GM19193 (cell line): ENCODE measurements around the gene ASPDH.

Experiments used
- POLR2A ChIP-seq: IDR thresholded peaks from 4 replicates; pipeline ENCODE4 v1.6.1; 2011; ENCODE audit not compliant: insufficient read depth, insufficient read length; ENCODE audit errors: extremely low read depth

The ASPDH gene

DNA sequence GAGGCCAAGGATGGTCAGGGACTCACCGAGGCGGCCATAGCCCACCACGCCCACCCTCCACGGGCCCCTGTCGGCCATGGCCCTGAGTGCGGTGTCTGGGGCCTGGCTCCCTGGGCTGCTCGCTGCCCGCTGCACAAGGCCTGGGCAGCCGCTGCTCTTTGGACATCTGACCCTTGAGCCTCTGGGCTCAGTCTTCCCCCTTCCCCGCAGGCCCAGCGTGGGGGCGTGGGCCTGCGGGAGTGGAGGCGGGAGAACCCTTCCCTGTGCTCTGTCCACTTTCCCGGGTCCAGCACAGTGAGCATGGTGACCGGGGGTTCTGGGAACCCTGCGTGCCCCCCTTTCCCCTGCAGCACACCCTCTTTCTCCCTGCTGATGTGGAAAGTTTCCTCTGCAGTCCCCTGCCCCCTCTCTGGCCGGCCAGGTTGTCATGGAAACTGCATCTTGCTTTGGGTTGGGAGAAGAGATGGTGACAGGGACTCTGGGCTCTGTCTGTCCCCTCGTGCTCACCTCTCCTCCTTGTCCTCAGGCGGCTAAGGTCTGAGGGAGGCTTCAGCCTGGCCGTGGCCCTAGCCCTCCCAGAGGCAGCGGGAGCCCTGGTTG, at the start of gene ASPDH:
Gene ASPDH, minus strand, starts transcription at position 168 of the 600 bp plus-strand sequence. Its CDS starts 90 bp downstream, at position 78.
- no peak for TF ChIP-seq POLR2A

DNA sequence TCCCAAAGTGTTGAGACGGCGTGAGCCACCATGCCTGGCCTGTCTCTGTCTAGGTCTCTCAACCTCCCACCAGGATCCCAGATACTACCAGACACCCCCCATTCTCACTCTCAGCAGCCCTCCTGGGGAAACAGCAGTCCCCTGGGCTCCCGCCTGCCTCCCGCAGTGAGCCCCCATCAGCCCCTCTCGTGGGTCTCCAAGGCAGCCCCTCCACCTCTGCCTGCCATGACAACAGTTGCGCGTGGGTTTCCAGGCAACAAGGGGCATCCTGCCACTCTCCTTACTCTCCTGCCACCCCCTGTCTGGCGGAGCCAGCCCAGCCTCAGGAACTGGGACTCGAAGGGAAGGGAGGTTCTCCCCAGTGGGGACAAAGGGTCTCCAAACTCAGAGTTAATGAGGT, 49.3 kb upstream of the ASPDH start:
- no peak for TF ChIP-seq POLR2A

DNA sequence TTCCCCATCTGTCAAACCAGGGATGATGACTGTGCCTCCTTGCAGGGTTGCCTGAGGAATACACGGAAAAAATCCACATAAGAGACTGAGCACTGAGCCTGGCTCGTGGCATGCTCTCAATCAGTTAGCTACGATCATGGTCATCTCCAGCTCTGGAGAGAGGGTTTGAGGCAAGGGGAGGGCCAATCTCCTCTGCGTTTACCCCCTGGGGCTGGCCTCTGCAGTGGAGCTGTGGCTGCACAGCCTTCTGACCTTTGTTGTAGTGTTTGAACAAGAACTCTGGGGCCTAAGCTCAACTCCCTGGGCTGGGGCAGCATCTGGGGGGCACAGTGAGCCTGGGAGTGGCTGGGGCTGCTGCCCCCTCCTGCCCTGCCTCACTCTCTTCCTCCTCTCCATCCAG, 48.6 kb upstream of the ASPDH start:
- TF ChIP-seq POLR2A, result no peak

DNA sequence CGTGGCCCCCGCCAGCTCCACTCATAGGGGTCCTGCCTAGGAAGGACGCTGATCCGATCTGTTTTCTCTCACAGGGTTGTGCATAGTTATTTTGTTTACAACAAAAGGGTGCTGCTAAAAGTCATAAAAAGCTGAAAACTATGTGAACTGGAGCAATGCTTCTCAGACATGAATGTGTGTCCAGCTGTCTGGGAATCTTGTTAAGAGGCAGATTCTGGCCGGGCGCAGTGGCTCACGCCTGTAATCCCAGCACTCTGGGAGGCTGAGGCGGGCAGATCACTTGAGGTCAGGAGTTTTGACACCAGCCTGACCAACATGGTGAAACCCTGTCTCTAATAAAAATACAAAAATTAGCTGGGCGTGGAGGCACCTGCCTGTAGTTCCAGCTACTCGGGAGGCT, 45.9 kb upstream of the ASPDH start:
- TF ChIP-seq POLR2A, result no peak

DNA sequence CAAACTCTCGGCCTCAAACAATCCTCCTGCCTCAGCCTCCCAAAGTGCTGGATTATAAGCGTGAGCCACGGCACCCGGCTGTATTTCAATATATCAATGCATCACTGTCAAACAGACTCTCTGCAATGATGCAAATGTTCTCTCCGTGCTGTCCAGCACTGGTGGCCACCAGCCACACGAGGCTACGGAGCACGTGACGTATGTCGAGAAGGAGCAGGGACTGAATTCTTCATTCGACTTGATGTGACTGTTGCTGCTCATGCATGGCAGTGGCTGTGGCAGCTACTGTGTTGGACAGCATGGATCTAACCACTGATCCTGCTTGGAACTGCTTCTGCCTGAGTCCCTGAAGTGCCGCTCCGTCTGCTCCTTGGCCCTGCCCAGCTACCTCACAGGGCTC, 44.7 kb upstream of the ASPDH start:
- TF ChIP-seq POLR2A, result no peak

DNA sequence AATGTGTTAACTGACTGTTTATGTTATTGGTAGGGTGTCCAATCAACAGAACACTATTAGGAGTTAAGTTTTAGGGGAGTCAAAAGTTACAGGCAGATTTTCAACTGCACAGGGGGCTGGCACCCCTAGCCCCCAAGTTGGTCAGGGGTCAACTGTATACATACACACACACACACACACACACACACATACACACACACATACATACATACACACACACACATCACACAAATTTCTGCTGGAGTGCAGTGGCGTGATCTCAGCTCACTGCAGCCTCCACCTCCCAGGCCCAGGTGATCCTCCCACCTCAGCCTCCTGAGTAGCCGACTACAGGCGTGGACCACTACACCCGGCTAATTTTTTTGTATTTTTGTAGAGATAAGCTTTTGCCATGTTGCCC, 44.3 kb upstream of the ASPDH start:
- no peak for TF ChIP-seq POLR2A

DNA sequence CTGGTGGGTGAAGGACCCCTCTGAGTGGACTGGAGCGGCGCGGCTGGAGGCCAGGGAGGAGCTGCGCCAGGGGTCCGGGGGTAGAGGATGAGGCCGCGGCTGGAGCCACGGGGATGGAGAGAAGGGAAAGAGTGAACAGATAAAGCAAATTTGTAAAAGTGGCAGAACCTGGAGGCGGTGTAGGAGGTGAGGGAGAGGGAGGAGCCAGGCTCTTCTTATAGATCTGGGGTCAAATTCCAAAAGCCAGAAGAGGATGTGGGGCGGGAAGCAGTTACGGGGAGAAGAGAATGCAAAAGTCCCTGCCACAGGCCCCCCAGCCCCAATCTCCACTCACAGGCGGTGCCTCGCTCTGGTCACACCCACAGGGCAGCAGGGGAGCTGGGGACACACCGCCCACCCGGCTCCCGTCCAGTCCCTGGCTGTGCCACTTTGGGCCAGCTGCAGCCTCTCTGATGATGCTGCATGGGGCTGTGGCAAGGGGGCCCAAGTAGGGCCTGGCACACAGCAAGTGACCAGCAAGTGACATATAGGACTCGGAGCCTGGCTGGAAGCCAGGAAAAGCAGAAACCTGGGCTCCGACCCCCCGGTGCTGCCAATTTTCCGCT, 43.4 kb upstream of the ASPDH start:
- TF ChIP-seq POLR2A, result no peak

DNA sequence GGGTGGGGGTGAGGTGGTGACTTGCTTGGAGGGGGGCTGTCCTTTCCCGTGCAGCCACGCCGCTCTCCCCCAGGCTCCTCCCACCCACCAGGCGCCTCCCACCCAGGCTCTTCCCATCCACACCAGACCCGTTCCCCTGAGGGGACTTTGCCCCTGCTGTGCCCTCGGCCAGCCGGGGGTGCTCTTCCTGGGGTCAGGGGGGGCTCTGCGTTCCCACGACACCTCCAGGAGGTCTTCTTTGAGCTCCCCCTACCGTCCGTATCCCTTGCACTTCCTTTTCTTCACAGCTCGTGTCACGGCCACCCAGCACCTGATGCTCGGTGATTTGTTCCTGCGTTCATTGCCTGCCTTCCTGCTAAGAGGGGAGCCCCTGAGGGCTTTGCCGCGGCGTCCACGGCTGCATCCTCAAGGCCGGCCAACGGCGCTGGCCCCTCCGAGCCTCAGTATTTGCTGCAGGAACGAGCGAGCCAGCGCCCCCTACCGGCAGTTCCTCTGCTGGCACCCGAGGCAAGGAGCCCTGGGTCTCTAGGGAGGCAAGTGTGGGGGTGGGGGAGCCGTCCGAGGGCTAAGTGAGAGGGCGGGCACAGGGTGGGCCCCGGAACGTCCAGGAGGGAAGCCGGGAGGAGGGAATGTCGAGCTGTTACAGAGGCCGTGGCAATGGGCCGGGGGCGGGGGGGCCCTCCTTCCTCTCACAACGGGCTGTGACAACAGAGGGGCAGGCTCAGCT, 42.7 kb upstream of the ASPDH start:
- TF ChIP-seq POLR2A, result no peak

DNA sequence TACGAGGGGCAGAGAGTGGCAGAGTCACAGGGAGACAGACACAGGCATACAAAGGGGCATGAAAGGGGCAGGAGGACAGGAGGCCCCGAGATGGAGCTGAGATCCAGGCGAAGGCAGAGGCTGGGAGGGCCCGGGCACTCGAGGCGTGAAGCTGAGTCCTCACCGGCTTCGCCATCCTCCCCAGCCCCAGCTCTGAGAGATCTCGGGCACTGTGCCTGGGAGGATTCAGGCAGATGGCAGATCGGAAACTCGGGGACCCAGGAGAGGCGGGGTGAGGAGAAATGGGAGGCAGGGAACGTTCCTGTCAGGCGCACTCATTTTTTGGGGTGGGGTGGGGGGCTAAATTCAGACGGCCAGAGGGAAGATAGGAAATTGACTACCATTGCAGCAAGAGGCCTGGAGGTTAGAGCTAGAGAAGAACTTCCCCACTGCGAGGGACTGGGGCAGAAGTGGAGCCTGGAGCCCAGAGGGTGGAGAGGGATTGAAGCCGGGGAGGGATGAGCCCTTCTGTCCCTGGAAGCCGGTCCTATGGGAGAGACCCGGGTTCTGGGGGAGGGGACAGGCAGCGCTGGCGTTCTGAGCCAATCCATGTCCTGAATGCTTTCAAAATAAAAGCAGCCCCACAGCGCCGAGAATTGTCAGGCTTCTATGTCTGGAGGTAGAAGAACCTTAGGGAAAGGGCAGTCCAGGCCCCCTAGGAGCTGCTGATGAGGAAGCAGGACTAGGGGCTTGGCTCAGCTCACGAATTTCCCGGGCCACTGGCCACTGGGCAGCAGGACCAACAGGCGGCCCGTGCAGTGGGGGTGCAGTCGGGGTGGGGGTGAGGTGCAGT, 42.0 kb upstream of the ASPDH start:
- TF ChIP-seq POLR2A, result no peak

DNA sequence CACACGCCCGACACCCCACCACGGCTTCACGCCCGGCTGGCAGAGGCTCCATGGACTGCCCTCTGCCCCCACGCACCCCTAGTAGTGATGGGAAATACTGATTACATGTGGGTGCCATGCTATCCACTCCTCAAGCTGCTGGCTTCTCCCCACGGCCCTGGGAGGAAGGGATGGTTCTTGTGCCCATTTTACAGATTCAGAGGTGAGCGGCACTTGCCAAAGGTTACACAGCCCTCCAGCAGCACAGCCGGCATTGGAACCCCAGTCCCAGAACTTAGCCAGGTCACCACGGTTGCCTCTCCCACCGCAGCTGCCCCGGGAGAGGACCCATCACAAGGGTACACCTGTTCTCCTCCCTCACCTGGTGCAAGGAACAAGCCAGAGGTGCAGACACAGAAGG, 41.3 kb upstream of the ASPDH start:
- TF ChIP-seq POLR2A, result no peak

DNA sequence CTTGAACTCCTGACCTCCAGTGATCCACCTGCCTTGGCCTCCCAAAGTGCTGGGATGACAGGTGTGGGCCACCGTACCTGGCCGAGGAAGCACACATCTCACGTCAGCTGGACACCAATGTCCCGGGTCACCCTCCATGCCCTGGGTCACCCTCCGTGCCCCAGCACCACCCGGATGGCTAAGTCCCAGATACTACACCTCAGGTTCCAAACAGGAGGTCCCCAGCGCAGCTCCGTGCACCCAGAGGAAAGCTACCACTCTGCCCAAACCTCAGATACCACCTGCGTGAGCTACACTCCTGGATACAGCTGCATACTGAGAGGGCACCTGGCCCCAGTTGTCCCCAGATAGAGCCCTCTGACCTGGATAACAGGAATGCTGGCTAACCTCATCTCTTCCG, 40.5 kb upstream of the ASPDH start:
- TF ChIP-seq POLR2A, result no peak

DNA sequence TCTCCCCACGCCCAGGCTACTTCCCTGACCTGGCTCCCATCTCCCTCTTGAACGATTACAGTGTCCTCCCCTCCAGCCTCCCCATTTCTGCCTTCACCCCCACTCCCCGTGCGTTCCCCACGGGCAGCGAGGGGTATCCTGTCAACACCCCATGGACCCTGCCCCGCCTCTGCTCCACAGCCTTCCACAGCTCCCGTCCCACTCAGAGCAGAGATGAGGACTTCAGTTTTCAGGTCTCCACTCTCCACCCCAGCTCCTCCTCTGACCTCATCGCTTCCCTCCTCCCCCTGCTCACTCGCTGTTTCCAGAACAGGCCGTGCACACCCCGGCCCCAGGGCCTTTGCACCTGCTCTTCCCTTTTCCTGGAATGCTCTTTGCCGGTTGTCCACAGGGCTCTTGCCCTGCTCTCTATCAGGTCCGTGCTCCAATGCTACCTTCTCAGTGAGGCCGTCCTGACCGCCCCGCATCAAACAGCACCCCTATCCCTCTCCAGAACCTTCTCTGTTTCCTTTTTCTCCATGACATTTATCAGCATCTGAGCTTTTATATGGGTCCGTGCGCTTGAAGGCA, 39.5 kb upstream of the ASPDH start:
- TF ChIP-seq POLR2A, result no peak

DNA sequence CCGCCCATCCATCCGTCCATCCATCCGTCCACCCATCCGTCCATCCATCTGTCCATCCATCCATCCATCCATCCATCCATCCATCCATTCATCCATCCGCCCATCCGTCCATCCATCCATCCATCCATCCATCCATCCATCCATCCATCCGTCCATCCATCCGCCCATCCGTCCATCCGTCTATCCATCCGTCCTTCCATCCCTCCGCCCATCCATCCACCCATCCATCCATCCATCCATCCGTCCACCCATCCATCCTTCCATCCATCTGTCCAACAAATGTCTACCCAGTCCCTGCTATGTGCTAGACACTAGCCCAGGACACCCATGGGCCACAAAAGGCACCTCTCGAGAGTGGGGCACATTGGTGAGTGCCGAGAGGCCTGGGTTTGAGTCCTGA, 38.8 kb upstream of the ASPDH start:
- TF ChIP-seq POLR2A, result no peak

DNA sequence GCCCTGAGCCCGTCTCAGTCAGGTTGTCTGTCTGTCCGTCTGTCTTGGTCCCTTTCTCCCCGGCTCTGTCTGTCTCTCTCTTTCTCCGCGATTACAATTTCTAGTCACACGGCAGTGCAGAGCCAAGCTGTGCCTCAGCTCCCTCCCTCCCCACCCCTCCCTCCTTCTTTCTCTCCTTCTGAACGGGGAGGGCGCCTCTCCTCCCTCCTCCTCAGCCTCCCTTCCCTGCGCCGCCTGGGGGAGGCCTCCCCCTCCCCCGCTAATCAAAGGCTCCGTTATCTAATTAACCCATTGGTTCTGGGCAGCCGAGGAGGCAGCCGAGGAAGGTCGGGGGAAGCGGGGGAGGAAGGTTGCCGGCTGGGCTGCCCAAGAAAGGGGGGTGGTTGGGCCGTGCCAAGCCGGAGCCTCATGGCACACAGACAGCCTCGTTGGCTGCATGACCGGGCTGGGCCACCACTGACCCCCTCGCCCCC, 38.0 kb upstream of the ASPDH start:
- TF ChIP-seq POLR2A, result no peak
